ENCODE results near the gene OR5AN1.
"Not testable (repeated sequence)": the region's sequence is repeated elsewhere in the genome, so short reads cannot be mapped to it uniquely, and the experiment has no call there.

Gene OR5AN1

DNA sequence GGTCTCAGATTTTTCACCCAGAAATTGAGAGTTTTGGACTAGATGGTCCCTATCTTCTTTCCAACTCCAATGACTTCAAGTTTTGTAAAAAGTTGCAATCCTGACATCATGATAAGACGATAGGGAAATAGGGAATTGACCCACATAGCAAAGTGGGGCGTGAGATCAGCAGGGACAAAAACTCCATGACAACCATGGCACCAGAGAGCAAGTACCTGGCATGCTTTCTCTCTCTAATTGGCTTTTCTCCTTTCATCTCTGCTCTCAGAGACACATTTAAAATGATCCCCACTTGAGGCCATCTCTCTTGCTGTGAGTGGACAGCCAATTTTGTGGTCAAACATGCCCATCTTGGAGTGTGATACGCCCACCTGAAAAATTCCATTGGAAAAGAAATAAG, at the start of gene OR5AN1:
OR5AN1 (plus strand) TSS at position 301 of the 400 bp plus-strand sequence. CDS start 5,564 bp downstream, outside the sequence.
- Histone ChIP-seq H3K36me3 (no peaks in the 10 kb centered on the region), H3K9ac (no peak within 1 kb of the TSS), H3K27me3 (no peaks in the 10 kb centered on the region), H3K4me3 (no peak within 1 kb of the TSS), H3K4me2 (no peak within 1 kb of the TSS), H3K4me1 (no peaks in the 10 kb centered on the region), H3K27ac (no peak within 1 kb of the TSS), H3K9me3 (replicated peaks in 1 of 11) (0 out of 22 replicates have a peak, but pooled peaks cover 0 to 8% (median 0%) of the 10 kb centered on the region in 11 experiments), H4K20me1 (no peaks in the 10 kb centered on the region)
- TF ChIP-seq Cebpa-rat (IDR thresholded peaks at IDR 0.05): no peak

DNA sequence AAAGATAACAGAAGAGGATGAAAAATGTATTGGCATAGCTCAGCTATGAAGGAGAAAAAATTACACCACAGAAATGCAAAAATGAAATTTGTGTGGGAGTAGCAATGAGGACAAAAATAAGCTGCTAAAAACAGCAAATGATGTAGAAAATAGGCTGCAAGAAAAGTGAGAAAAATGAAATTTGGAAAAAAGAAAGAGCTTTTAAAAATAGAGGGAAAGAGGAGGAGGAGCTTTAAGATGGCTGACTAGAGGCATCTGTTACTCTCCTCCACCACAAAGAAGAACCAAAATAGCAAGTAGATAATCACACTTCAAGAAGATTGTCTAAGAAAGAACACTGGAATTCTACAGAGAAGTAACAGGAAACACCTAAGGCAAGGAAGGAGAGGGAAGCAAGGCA, 23.7 kb upstream of the OR5AN1 start:
- no peak for TF ChIP-seq Cebpa-rat (IDR thresholded peaks at IDR 0.05)
- no peak overlapping the region for H3K27ac ChIP-seq
- peak overlapping the region in 10 of 11 experiments; percentile 14 to 52 (median 38); a peak in 17 of 22 replicates for H3K4me2 ChIP-seq
- H3K4me1 ChIP-seq: peaks cover 6 to 16% (median 9%) of the 10 kb centered on the region in 10 experiments
- H3K27me3 ChIP-seq: no peaks in the 10 kb centered on the region
- H3K36me3 ChIP-seq: no peaks in the 10 kb centered on the region
- peaks cover 2 to 9% (median 6%) of the 10 kb centered on the region in 11 experiments; a peak in 15 of 22 replicates for H3K9me3 ChIP-seq (replicated peaks in 1 of 11)
- no peak overlapping the region for H3K4me3 ChIP-seq
- no peaks in the 10 kb centered on the region for H4K20me1 ChIP-seq
- H3K9ac ChIP-seq: no peak overlapping the region

- Histone ChIP-seq H3K4me1 (peaks cover 6 to 16% (median 9%) of the 10 kb centered on the region in 10 experiments), H4K20me1 (no peaks in the 10 kb centered on the region), H3K27ac (no peak overlapping the region), H3K27me3 (no peaks in the 10 kb centered on the region), H3K9ac (no peak overlapping the region), H3K36me3 (no peaks in the 10 kb centered on the region), H3K4me2 (peak overlapping the region in 1 of 11 experiments; percentile 38; a peak in 1 of 22 replicates), H3K4me3 (no peak overlapping the region), H3K9me3 (replicated peaks in 1 of 11) (peaks cover 14 to 21% (median 17%) of the 10 kb centered on the region in 11 experiments; a peak in 20 of 22 replicates)
- TF ChIP-seq Cebpa-rat (IDR thresholded peaks at IDR 0.05): no peak
Observed at GRCh38 chr11:59336176-59336575, 22.5 kb upstream of the OR5AN1 start.

GRCh38 chr11:59336931-59337330, 21.8 kb upstream of the OR5AN1 start:
- Histone ChIP-seq H3K4me1 (peaks cover 6 to 16% (median 9%) of the 10 kb centered on the region in 10 experiments), H3K9me3 (replicated peaks in 1 of 11) (peaks cover 16 to 24% (median 21%) of the 10 kb centered on the region in 11 experiments; a peak in 20 of 22 replicates), H3K27me3 (no peaks in the 10 kb centered on the region), H3K9ac (no peak overlapping the region), H3K4me2 (no peak overlapping the region), H3K4me3 (no peak overlapping the region), H3K27ac (no peak overlapping the region), H4K20me1 (no peaks in the 10 kb centered on the region), H3K36me3 (no peaks in the 10 kb centered on the region)
- no peak for TF ChIP-seq Cebpa-rat (IDR thresholded peaks at IDR 0.05)

GRCh38 chr11:59349657-59350056, 9.0 kb upstream of the OR5AN1 start:
- not testable (repeated sequence) for H3K4me3 ChIP-seq, H3K4me1 ChIP-seq, H3K36me3 ChIP-seq, H3K27me3 ChIP-seq, H3K9ac ChIP-seq, H3K27ac ChIP-seq, H3K4me2 ChIP-seq, H4K20me1 ChIP-seq
- peaks cover 17 to 39% (median 28%) of the 10 kb centered on the region in 11 experiments for H3K9me3 ChIP-seq (replicated peaks in 1 of 11)

GRCh38 chr11:59355226-59355625, 3.5 kb upstream of the OR5AN1 start:
- no peaks in the 10 kb centered on the region for H3K36me3 ChIP-seq
- TF ChIP-seq Cebpa-rat (IDR thresholded peaks at IDR 0.05): no peak
- no peak overlapping the region for H3K4me2 ChIP-seq
- H3K4me3 ChIP-seq: no peak overlapping the region
- H3K27ac ChIP-seq: no peak overlapping the region
- no peaks in the 10 kb centered on the region for H3K4me1 ChIP-seq
- no peaks in the 10 kb centered on the region for H4K20me1 ChIP-seq
- no peaks in the 10 kb centered on the region for H3K27me3 ChIP-seq
- no peak overlapping the region for H3K9ac ChIP-seq
- peaks cover 7 to 25% (median 15%) of the 10 kb centered on the region in 11 experiments; a peak in 21 of 22 replicates for H3K9me3 ChIP-seq (replicated peaks in 1 of 11)

GRCh38 chr11:59356561-59356960, 2.1 kb upstream of the OR5AN1 start:
- Histone ChIP-seq H3K27ac (no peak overlapping the region), H3K4me3 (no peak overlapping the region), H3K9me3 (replicated peaks in 1 of 11) (peaks cover 0 to 12% (median 1%) of the 10 kb centered on the region in 11 experiments; a peak in 9 of 22 replicates), H4K20me1 (no peaks in the 10 kb centered on the region), H3K9ac (no peak overlapping the region), H3K36me3 (no peaks in the 10 kb centered on the region), H3K4me2 (no peak overlapping the region), H3K27me3 (no peaks in the 10 kb centered on the region), H3K4me1 (no peaks in the 10 kb centered on the region)
- TF ChIP-seq Cebpa-rat (IDR thresholded peaks at IDR 0.05): no peak

DNA sequence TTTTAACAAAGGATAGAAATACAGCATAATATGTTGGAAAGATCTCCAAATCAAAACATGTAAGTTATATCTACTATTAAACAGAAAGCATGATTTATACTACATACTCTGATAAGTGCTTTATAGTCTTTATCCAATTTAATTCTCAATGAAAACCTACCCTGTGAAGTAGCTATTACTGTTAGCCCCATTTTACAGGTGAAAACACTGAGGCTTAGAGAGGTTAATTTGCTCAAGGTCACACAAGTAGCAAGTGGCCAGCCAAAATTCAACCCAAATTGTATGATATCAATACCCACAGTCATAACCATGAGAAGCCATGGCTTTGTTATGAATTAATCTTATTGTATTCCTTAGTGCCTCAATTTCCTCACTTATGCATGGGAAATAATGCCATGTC, 675 bp upstream of the OR5AN1 start:
- no peak for TF ChIP-seq Cebpa-rat (IDR thresholded peaks at IDR 0.05)

GRCh38 chr11:59365232-59366018, 6.7 kb downstream of the OR5AN1 start:
- H3K4me3 ChIP-seq: no peak overlapping the region
- H3K27ac ChIP-seq: no peak overlapping the region
- no peaks in the 10 kb centered on the region for H3K27me3 ChIP-seq
- H3K4me1 ChIP-seq: peaks cover 17 to 25% (median 22%) of the 10 kb centered on the region in 10 experiments
- no peaks in the 10 kb centered on the region for H3K36me3 ChIP-seq
- H4K20me1 ChIP-seq: no peaks in the 10 kb centered on the region
- H3K9me3 ChIP-seq (replicated peaks in 1 of 11): peaks cover 10 to 13% (median 11%) of the 10 kb centered on the region in 11 experiments
- H3K9ac ChIP-seq: no peak overlapping the region
- no peak for TF ChIP-seq Cebpa-rat (IDR thresholded peaks at IDR 0.05)
- H3K4me2 ChIP-seq: peak overlapping the region in 1 of 11 experiments; percentile 33; a peak in 1 of 22 replicates

More for the DNA sequence above, 675 bp upstream of the OR5AN1 start:
- Histone ChIP-seq H3K4me1 (no peaks in the 10 kb centered on the region), H3K27me3 (no peaks in the 10 kb centered on the region), H3K9me3 (replicated peaks in 1 of 11) (0 out of 22 replicates have a peak, but pooled peaks cover 0 to 8% (median 0%) of the 10 kb centered on the region in 11 experiments), H3K36me3 (no peaks in the 10 kb centered on the region), H3K4me3 (no peak overlapping the region), H3K9ac (no peak overlapping the region), H4K20me1 (no peaks in the 10 kb centered on the region), H3K4me2 (no peak overlapping the region), H3K27ac (no peak overlapping the region)

All from BLaER1 treated with 17β-estradiol and CSF1 and Interleukin-3, amounts not matched to agents 10 nM and 100 nM (cell line).